Measurements from ENCODE around the gene HEMGN. TPM values are rescaled to one million over a fixed set of nuclear protein-coding genes. Genes with fewer than 3 reads are reported as not detected.
"Not testable (repeated sequence)": the region's sequence is repeated elsewhere in the genome, so short reads cannot be mapped to it uniquely, and the experiment has no call there.

Gene HEMGN
- total RNA-seq, 1 experiment from 2014 or later = 0.11 TPM

DNA sequence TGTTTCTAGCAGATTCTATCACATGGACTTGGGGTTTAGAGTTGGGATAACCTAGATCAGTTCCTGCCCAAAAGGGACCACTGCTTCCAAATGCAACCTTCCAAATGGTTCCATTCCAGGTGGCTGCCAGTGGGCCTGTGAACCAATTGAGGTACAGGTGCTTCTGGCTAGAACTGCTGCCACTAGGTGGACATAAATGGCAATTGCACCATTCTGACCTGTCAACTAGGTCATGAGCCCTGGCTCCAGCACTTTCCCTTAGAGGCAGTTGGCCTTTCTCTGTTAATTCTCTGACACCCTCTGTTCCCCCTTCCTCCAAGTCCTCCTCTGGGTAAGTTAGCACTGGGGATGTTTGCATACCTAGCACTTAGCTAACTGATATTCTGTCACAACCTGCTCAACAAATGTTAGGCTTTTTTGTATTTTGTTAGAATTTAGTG, 16.6 kb upstream of the HEMGN start (continued):
- TF ChIP-seq, protein P1, sequence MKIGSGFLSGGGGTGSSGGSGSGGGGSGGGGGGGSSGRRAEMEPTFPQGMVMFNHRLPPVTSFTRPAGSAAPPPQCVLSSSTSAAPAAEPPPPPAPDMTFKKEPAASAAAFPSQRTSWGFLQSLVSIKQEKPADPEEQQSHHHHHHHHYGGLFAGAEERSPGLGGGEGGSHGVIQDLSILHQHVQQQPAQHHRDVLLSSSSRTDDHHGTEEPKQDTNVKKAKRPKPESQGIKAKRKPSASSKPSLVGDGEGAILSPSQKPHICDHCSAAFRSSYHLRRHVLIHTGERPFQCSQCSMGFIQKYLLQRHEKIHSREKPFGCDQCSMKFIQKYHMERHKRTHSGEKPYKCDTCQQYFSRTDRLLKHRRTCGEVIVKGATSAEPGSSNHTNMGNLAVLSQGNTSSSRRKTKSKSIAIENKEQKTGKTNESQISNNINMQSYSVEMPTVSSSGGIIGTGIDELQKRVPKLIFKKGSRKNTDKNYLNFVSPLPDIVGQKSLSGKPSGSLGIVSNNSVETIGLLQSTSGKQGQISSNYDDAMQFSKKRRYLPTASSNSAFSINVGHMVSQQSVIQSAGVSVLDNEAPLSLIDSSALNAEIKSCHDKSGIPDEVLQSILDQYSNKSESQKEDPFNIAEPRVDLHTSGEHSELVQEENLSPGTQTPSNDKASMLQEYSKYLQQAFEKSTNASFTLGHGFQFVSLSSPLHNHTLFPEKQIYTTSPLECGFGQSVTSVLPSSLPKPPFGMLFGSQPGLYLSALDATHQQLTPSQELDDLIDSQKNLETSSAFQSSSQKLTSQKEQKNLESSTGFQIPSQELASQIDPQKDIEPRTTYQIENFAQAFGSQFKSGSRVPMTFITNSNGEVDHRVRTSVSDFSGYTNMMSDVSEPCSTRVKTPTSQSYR (CRISPR knock-in tag; IDR thresholded peaks at IDR 0.05) = no peak
- TF ChIP-seq GTF2I (CRISPR knock-in tag; conservative IDR thresholded peaks at IDR 0.05) = no peak

DNA sequence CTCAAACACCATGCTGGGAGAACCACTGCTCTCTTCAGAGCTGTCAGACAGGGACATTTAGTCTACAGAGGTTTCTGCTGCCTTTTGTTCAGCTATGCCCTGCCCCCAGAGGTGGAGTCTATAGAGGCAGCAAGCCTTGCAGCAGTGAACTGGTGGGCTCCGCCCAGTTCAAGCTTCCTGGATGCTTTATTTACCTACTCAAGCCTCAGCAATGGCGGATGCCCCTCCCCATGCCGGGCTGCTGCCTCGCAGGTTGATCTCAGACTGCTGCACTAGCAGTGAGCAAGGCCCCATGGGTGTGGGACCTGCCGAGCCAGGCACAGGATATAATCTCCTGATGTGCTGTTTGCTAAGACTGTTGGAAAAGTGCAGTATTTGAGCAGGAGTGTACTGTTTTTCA, 12.9 kb upstream of the HEMGN start:
- POLR2A ChIA-PET; ATAC-seq; H3K36me3 Mint-ChIP-seq; H3K4me3 Mint-ChIP-seq; H3K27ac Mint-ChIP-seq; CTCF ChIA-PET; DNase-seq (ENCODE audit: low spot score); H3K4me1 Mint-ChIP-seq: not testable (repeated sequence)
- peaks cover 62% of the 10 kb centered on the region for H3K27me3 Mint-ChIP-seq (ENCODE audit: low read depth)
- peaks cover 13% of the 10 kb centered on the region for H3K9me3 Mint-ChIP-seq

DNA sequence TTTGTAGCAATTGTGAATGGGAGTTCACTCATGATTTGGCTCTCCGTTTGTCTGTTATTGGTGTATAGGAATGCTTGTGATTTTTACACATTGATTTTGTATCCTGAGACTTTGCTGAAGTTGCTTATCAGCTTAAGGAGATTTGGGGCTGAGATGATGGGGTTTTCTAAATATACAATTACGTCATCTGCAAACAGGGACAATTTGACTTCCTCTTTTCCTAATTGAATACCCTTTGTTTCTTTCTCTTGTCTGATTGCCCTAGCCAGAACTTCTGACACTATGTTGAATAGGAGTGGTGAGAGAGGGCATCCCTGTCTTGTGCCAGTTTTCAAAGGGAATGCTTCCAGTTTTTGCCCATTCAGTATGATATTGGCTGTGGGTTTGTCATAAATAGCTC, 9.1 kb upstream of the HEMGN start:
- H3K4me3 Mint-ChIP-seq; ATAC-seq; H3K36me3 Mint-ChIP-seq; POLR2A ChIA-PET; CTCF ChIA-PET; H3K27ac Mint-ChIP-seq; DNase-seq (ENCODE audit: low spot score); H3K4me1 Mint-ChIP-seq: not testable (repeated sequence)
- H3K27me3 Mint-ChIP-seq (ENCODE audit: low read depth) = peaks cover 65% of the 10 kb centered on the region
- peaks cover 13% of the 10 kb centered on the region for H3K9me3 Mint-ChIP-seq

DNA sequence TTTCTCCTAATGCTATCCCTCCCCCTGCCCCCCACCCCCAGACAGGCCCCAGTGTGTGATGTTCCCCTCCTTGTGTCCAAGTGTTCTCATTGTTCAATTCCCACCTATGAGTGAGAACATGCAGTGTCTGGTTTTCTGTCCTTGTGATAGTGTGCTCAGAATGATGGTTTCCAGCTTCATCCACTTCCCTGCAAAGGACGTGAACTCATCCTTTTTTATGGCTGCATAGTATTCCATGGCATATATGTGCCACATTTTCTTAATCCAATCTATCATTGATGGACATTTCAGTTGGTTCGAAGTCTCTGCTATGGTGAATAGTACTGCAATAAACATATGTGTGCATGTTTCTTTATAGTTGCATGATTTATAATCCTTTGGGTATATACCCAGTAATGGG, 7.5 kb upstream of the HEMGN start:
- DNase-seq (ENCODE audit: low spot score); H3K4me3 Mint-ChIP-seq; H3K36me3 Mint-ChIP-seq; H3K9me3 Mint-ChIP-seq; CTCF ChIA-PET; H3K27ac Mint-ChIP-seq; H3K4me1 Mint-ChIP-seq; POLR2A ChIA-PET; ATAC-seq: not testable (repeated sequence)
- peaks cover 64% of the 10 kb centered on the region for H3K27me3 Mint-ChIP-seq (ENCODE audit: low read depth)

DNA sequence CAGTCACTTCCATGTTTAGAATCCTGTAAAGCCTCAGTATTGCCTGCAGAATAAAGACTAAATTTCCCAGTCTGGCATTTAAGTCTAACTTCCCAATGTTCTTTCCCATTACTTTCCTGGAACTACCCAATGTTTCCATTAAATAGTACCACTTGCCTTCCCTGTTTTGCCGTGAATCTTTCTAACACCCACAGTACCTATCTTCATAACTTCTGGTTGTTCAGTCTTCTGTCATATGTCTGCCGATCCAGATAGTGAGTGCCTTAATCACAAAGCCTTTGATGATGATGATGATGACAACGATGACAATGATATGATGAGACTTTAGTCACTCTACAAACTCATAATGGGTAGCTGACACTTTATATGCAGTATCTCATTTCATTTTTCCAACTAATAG, 6.6 kb upstream of the HEMGN start:
- POLR2A ChIA-PET = no interaction called here
- TF ChIP-seq, protein P2, sequence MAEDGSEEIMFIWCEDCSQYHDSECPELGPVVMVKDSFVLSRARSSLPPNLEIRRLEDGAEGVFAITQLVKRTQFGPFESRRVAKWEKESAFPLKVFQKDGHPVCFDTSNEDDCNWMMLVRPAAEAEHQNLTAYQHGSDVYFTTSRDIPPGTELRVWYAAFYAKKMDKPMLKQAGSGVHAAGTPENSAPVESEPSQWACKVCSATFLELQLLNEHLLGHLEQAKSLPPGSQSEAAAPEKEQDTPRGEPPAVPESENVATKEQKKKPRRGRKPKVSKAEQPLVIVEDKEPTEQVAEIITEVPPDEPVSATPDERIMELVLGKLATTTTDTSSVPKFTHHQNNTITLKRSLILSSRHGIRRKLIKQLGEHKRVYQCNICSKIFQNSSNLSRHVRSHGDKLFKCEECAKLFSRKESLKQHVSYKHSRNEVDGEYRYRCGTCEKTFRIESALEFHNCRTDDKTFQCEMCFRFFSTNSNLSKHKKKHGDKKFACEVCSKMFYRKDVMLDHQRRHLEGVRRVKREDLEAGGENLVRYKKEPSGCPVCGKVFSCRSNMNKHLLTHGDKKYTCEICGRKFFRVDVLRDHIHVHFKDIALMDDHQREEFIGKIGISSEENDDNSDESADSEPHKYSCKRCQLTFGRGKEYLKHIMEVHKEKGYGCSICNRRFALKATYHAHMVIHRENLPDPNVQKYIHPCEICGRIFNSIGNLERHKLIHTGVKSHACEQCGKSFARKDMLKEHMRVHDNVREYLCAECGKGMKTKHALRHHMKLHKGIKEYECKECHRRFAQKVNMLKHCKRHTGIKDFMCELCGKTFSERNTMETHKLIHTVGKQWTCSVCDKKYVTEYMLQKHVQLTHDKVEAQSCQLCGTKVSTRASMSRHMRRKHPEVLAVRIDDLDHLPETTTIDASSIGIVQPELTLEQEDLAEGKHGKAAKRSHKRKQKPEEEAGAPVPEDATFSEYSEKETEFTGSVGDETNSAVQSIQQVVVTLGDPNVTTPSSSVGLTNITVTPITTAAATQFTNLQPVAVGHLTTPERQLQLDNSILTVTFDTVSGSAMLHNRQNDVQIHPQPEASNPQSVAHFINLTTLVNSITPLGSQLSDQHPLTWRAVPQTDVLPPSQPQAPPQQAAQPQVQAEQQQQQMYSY (CRISPR knock-in tag; IDR thresholded peaks at IDR 0.05) = no peak
- TF ChIP-seq GABPB1 (CRISPR knock-in tag; IDR thresholded peaks at IDR 0.05) (no peak), ZBTB21 (CRISPR knock-in tag; IDR thresholded peaks at IDR 0.05; ENCODE audit: borderline replicate concordance) (no peak), ZNF416 (CRISPR knock-in tag; IDR thresholded peaks at IDR 0.05) (no peak), SOX15 (CRISPR knock-in tag; IDR thresholded peaks at IDR 0.05) (no peak)
- TF ChIP-seq, protein P3, sequence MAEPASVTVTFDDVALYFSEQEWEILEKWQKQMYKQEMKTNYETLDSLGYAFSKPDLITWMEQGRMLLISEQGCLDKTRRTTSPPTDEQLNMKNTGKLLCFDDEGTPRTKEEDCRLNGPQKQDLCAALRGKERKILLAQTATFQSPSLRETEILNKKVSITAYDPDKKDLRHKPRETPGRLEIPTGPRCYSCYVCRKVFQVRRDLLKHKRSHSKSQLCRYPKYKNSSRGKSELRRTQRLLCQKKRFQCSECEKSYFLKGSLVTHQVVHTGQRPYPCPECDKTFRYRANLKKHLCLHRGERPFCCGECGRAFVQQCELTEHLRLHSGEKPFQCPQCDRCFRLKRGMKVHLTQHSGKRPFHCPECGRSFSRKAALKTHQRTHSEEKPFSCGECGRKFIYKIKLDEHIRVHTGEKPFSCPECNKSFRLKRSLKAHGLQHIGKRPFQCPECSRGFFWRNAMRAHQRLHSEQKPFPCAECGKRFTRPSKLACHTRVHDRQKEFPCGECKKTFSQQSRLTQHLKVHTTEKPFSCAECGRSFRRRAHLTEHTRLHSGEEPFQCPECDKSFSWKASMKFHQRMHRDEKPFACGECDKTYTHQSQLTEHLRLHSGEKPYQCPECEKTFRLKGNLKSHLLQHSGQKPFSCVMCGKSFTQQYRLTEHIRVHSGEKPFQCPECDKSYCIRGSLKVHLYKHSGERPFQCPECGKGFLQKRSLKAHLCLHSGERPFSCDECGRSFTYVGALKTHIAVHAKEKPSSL (CRISPR knock-in tag; conservative IDR thresholded peaks at IDR 0.05) = no peak
- TF ChIP-seq, protein P4, sequence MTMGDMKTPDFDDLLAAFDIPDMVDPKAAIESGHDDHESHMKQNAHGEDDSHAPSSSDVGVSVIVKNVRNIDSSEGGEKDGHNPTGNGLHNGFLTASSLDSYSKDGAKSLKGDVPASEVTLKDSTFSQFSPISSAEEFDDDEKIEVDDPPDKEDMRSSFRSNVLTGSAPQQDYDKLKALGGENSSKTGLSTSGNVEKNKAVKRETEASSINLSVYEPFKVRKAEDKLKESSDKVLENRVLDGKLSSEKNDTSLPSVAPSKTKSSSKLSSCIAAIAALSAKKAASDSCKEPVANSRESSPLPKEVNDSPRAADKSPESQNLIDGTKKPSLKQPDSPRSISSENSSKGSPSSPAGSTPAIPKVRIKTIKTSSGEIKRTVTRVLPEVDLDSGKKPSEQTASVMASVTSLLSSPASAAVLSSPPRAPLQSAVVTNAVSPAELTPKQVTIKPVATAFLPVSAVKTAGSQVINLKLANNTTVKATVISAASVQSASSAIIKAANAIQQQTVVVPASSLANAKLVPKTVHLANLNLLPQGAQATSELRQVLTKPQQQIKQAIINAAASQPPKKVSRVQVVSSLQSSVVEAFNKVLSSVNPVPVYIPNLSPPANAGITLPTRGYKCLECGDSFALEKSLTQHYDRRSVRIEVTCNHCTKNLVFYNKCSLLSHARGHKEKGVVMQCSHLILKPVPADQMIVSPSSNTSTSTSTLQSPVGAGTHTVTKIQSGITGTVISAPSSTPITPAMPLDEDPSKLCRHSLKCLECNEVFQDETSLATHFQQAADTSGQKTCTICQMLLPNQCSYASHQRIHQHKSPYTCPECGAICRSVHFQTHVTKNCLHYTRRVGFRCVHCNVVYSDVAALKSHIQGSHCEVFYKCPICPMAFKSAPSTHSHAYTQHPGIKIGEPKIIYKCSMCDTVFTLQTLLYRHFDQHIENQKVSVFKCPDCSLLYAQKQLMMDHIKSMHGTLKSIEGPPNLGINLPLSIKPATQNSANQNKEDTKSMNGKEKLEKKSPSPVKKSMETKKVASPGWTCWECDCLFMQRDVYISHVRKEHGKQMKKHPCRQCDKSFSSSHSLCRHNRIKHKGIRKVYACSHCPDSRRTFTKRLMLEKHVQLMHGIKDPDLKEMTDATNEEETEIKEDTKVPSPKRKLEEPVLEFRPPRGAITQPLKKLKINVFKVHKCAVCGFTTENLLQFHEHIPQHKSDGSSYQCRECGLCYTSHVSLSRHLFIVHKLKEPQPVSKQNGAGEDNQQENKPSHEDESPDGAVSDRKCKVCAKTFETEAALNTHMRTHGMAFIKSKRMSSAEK (CRISPR knock-in tag; IDR thresholded peaks at IDR 0.05; ENCODE audit: borderline replicate concordance) = no peak
- TF ChIP-seq, protein P5, sequence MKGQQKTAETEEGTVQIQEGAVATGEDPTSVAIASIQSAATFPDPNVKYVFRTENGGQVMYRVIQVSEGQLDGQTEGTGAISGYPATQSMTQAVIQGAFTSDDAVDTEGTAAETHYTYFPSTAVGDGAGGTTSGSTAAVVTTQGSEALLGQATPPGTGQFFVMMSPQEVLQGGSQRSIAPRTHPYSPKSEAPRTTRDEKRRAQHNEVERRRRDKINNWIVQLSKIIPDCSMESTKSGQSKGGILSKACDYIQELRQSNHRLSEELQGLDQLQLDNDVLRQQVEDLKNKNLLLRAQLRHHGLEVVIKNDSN (CRISPR knock-in tag; IDR thresholded peaks at IDR 0.05) = no peak
- no peak for DNase-seq (ENCODE audit: low spot score)
- CTCF ChIA-PET = no interaction called here
- no peaks in the 10 kb centered on the region for H3K9me3 Mint-ChIP-seq
- H3K4me3 Mint-ChIP-seq = no peak overlapping the region
- H3K36me3 Mint-ChIP-seq = no peaks in the 10 kb centered on the region
- H3K4me1 Mint-ChIP-seq = no peaks in the 10 kb centered on the region
- no peak overlapping the region for H3K27ac Mint-ChIP-seq
- H3K27me3 Mint-ChIP-seq (ENCODE audit: low read depth) = peaks cover 62% of the 10 kb centered on the region
- no peak for ATAC-seq
